HepG2 (cell line): ENCODE results near the gene KCNJ6.

Experiments used
- NR2C2 ChIP-seq: sonication (generic); formaldehyde crosslinking; IDR thresholded peaks from 2 replicates; pipeline ENCODE4 v1.4.0; 2020; ENCODE audit warnings: missing genetic modification reagents, mild to moderate bottlenecking, moderate library complexity, borderline replicate concordance
- SYNCRIP ChIP-seq: fragments of 200-400 bp; formaldehyde crosslinking; IDR thresholded peaks from 2 replicates; pipeline ENCODE4 v1.6.1; 2018; ENCODE audit warnings: mild to moderate bottlenecking, low read depth, low read length; ENCODE audit not compliant: insufficient read depth

DNA sequence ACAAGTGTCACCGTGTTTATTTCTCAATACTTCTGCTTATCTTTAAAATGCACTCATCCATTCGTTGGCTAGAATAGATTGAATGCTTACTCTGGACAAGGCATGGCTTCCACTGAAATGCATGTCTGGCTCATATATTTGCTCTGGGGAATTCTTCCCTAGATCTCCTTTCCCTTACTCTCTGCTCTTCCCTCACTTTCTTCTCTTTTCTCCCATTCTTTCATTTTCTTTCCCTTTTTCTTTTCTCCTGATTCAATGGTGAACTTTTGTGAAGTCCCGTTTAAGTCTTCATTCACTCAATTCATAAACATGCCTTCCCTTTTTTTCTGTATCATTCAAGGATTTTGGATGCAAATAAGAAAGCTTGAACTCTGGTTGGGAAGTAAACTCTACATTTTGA, 315.2 kb downstream of the KCNJ6 start:
- TF ChIP-seq SYNCRIP: no peak
- no peak for TF ChIP-seq NR2C2
